DMS79 (cell line): ENCODE data around the gene CHST8.

Experiments
- DNase-seq: peaks from one replicate; lab custom pipeline; 2025; lab: John Stamatoyannopoulos, UW

The CHST8 gene

GRCh38 chr19:33715462-33715861 is 93.7 kb downstream of the CHST8 start:
- DNase-seq, result no peak

DNA sequence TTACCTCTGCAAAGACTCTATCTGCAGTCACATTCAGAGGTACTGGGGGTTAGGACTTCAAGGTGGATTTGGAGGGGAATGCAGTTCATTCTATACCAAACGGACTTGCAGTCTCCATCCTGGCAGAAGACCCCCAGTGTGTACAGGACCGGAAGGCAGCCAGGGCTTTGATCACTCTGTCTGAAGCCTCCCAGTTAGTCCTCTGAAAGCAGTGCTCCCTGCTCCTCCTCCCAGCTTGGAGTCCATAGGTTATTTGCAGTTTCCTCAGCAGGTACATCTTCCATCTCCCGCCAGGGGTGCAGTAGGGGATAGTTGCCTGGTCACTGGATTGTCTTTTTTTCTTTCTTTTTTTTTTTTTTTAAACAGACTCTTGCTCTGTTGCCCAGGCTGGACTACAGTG is 96.1 kb downstream of the CHST8 start:
- DNase-seq, result no peak

DNA sequence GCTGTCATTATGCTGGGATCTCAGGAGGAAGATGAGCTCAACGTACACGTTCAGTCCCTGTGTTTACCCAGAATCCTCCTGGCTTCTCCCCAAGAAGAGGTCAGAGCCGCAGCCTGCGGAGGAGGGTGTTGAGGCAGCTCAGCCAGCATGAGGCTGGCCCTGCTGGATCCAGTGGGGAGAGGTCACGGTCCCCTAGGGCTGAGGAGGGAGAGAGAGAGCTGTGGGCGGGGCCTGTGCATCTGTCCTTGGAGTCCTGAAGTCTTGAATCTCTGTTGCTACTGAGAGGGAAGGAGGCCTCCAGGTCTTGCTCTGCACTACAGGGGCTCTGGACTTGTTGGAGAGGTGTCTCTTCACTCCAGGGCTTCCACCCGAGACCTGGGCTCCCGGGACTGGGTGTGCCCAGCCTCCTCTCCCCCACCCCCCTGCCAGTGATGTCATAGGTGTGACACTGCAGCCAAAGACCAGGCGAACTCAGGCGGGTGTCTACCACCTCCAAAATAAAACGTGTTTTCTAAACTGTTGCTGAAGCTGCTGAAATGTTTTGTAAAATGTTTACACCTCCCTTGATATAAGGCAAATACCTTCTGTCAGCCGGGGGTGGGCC is 97.0 kb downstream of the CHST8 start:
- DNase-seq, result no peak

GRCh38 chr19:33719366-33720154 is 97.8 kb downstream of the CHST8 start:
- peak; percentile 46 for DNase-seq

DNA sequence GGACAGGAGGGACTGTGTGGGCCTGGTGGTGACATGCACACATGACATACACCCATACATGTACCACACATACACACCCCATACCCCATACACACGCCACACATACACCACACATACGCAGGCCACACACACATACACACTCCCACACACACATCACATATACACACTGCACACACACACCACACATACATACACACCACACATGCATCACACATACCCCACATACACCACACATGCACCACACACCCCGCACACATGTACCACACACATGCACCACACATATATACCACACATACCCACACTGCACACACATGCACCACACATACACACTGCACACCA is 98.4 kb downstream of the CHST8 start:
- DNase-seq, result no peak

GRCh38 chr19:33720691-33721682 is 99.2 kb downstream of the CHST8 start:
- DNase-seq, result no peak

DNA sequence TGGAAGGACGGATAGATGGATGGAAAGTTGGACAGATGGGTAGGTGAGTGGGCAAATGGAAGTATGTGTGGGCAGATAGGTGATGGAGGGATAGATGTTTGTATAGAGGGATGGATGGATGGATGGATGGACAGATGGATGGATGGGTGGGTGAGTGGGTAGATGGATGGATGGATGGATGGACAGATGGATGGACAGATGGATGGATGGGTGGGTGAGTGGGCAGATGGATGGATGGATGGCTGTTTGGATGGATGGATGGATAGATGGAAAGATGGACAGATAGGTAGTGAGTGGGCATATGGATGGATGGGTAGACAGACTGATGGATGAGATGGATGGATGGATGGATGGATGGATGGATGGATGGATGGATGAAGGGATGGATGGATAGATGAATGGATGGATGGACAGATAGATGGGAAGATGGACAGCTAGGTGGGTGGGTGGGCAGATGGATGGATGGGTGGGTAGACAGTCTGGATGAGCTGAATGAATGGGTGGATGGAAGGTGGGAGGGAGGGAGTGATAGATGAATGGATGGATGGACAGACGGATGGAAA is 100.1 kb downstream of the CHST8 start:
- DNase-seq, result no peak

DNA sequence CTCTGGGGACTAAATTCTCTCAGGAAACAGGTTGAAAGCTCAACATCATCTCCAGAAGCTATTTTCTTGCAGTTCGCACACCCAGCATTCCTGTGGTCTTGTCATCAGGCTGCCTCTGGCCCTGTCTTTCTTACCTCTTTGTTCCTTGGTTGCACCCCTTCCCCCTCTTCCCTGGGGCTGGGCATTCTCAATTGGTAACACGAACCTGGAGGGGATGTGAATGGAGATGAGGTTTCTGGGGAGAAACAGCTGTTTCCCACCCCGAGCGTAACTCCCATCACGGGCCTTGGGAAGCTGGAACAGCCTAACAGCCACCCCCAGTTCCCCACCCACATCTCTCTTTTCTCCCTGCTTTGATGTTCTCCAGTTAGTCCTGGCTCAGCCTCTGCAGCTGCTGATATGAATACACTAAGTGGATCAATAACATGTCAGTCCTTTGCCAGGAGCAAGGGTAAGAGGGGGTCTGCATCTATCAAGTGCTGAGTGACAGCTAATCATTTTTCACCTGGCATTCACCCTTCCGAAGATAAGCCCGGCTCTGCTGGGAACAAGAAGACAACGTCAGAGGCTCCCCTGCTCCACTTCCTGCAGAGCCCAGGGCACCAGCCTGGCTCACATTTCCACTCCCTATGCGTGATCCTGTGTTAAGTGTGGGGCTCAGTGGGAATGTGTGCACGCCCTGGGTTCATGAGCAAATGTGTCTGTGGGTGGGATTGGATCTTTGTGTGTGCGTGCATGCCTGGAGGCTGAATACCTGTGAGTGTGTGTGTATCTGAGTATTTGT is 100.9 kb downstream of the CHST8 start:
- DNase-seq, result no peak

GRCh38 chr19:33723512-33723911 is 101.8 kb downstream of the CHST8 start:
- DNase-seq, result no peak

DNA sequence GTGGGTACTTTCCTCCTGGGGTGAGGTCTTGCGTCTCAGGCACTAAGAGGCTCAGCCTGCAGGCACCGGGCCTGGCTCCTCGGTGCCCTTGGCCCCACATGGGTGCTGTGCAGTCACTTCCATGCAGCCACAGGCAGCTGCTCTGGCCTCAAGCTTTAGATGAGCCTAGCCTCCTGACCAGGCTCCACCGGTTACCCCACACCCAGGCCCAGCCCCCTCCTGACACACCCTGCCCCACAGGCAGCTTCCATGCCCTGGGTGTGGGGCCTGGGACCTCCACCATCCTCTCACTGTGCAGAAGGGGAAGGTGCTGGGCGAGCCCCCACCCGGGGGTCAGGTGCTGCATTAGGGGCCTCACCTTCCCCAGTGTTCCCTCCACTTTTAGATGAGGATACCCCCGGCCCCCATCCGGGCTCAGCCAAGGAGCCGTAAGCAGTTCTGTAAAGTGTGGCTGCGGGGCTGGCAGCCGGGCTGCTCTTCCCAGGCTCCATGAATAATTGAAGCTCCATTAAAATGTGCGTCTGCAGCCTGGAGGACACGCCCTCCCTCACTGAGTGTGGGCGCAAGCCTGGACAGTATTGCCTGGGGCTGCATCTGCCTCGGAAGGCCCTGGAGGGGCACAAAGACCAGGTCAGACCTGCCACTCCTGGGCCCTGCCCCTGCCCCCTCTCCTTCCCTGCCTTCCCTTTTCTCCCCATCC is 102.4 kb downstream of the CHST8 start:
- DNase-seq, result no peak

GRCh38 chr19:33724721-33725060 is 102.9 kb downstream of the CHST8 start:
- no peak for DNase-seq

- DNase-seq, result no peak
These were observed 103.8 kb downstream of the CHST8 start for GRCh38 chr19:33725567-33725966.

GRCh38 chr19:33726756-33727155 is 105.0 kb downstream of the CHST8 start:
- DNase-seq, result no peak

GRCh38 chr19:33727331-33727998 is 105.7 kb downstream of the CHST8 start:
- peak; percentile 72 for DNase-seq

DNA sequence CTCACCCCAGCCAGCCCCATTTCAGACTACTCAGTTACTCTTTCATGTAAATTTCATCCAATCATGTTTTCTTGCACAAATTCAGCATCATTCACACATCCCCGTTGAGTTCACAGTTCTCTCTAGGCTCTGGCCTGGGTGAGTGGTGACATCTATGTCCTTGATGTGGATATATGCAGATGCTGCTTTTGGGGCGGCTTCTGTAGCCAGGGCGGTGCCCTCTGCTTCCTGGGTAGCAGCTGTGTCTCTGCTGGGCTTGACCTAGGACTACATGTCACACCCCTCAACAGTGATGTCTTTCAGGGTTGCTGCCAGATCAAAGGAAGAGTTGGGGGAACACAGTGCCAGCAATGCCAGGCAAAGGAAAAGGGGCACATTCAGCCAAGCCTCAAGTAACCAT is 106.4 kb downstream of the CHST8 start:
- DNase-seq, result no peak

GRCh38 chr19:33730858-33731607 is 109.3 kb downstream of the CHST8 start:
- DNase-seq, result no peak

DNA sequence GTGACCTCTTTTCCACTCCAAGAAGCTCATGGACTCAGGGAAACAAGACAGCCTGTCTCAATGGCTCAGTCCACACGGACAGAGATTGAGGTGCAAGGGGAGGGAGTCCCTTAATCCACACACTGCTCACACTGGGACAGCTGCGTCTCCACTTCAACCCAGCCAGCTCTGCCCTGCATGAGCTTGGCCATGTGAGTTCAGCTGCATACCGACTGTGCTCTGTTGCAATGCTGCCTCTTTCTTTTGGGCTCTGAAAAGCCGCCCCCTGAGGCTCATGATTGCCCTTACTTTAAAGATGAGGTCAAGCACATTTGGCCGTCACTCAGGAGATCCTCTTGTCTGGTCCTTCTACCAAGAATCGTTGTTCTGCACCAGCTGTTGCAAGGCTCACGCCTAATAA is 110.1 kb downstream of the CHST8 start:
- DNase-seq, result no peak

GRCh38 chr19:33734913-33735312 is 113.2 kb downstream of the CHST8 start:
- DNase-seq, result peak; percentile 10

DNA sequence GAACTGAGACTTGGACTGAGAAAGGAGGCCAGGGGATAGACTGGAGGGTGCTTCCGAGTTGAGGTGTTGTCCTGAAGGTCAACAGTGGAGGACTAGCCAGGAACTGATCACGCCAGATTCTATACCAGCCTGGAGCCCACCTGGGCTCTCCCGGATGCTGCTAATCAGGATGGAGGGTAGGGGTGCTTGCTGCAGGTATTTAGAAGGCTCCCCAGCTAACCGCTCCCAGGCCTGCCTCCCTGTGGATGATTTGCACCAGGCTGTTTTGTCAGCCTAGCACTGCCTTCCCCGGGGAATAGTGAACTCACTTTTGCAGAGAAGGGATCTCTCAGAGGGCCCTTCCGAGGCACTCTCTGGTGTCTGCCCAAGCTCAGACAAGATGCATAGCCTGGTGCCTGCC is 114.4 kb downstream of the CHST8 start:
- DNase-seq, result no peak

DNA sequence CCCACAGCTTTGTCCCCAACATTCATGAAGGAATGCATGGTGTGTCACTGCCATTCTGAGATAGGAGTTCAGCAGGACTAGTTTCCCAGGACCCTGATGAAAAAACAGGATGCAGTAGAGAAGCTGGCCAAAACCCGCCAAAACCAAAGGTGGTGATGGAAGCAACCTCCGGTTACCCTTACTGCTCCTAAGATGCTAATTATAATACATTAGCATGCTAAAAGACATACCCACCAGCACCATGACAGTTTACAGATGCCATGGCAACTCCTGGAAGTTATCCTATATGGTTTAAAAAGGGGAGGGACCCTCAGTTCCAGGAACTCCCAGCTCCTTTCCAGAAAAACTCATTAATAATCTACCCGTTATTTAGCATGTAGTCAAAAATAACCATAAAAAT is 115.0 kb downstream of the CHST8 start:
- no peak for DNase-seq
